ENCODE data around the gene UPP2. TPM values are rescaled to one million over a fixed set of nuclear protein-coding genes. Genes with fewer than 3 reads are reported as not detected.

The UPP2 gene
- total and polyA plus RNA-seq, 2 of the 13 experiments (the other 11 are each of a cell fraction or from before 2014, with no cell fraction given) = 0.07 to 0.28 TPM

DNA sequence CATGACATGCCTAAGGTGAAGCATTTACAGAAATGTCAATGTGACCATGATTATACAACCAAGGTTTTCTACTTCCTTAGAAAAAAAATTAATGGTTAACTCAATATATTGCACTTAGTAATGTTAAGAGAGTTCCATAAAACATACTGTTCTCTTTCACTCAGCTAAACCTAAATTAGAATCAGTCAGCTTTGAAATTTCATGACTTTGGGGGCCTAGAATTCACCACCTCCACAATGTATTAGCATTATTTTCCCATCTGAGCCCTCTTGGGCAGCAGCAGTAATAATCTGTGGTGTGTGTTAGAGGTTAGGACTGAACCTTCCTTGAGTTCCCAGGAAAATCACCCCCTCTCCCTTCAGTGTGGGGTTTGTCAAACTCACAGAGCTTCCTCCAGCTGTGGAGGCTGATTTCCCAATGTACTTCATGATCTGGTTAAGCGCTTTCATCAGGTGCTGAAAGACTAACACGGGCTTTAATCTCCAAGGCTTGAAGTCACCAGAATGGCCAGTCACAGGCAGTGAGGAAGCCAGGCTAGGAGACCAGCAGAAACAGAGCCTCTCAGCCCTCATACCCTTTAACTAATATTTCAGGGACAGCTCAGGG lies 7.1 kb upstream of the UPP2 start (continued):
- TF ChIP-seq, protein P1, sequence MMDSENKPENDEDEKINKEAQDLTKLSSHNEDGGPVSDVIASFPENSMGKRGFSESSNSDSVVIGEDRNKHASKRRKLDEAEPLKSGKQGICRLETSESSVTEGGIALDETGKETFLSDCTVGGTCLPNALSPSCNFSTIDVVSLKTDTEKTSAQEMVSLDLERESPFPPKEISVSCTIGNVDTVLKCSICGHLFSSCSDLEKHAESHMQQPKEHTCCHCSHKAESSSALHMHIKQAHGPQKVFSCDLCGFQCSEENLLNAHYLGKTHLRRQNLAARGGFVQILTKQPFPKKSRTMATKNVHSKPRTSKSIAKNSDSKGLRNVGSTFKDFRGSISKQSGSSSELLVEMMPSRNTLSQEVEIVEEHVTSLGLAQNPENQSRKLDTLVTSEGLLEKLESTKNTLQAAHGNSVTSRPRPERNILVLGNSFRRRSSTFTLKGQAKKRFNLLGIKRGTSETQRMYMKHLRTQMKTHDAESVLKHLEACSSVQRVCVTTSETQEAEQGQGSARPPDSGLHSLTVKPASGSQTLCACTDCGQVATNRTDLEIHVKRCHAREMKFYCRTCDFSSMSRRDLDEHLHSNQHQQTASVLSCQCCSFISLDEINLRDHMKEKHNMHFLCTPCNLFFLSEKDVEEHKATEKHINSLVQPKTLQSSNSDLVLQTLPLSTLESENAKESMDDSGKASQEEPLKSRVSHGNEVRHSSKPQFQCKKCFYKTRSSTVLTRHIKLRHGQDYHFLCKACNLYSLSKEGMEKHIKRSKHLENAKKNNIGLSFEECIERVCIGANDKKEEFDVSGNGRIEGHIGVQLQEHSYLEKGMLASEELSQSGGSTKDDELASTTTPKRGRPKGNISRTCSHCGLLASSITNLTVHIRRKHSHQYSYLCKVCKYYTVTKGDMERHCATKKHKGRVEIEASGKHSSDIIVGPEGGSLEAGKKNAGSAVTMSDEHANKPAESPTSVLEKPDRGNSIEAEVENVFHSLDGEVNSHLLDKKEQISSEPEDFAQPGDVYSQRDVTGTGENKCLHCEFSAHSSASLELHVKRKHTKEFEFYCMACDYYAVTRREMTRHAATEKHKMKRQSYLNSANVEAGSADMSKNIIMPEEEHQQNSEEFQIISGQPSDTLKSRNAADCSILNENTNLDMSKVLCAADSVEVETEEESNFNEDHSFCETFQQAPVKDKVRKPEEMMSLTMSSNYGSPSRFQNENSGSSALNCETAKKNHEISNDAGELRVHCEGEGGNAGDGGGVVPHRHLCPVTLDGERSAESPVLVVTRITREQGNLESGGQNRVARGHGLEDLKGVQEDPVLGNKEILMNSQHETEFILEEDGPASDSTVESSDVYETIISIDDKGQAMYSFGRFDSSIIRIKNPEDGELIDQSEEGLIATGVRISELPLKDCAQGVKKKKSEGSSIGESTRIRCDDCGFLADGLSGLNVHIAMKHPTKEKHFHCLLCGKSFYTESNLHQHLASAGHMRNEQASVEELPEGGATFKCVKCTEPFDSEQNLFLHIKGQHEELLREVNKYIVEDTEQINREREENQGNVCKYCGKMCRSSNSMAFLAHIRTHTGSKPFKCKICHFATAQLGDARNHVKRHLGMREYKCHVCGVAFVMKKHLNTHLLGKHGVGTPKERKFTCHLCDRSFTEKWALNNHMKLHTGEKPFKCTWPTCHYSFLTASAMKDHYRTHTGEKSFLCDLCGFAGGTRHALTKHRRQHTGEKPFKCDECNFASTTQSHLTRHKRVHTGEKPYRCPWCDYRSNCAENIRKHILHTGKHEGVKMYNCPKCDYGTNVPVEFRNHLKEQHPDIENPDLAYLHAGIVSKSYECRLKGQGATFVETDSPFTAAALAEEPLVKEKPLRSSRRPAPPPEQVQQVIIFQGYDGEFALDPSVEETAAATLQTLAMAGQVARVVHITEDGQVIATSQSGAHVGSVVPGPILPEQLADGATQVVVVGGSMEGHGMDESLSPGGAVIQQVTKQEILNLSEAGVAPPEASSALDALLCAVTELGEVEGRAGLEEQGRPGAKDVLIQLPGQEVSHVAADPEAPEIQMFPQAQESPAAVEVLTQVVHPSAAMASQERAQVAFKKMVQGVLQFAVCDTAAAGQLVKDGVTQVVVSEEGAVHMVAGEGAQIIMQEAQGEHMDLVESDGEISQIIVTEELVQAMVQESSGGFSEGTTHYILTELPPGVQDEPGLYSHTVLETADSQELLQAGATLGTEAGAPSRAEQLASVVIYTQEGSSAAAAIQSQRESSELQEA (CRISPR knock-in tag; IDR thresholded peaks at IDR 0.05; ENCODE audit: not compliant biosample characterization) = no peak
- TF ChIP-seq, protein P2, sequence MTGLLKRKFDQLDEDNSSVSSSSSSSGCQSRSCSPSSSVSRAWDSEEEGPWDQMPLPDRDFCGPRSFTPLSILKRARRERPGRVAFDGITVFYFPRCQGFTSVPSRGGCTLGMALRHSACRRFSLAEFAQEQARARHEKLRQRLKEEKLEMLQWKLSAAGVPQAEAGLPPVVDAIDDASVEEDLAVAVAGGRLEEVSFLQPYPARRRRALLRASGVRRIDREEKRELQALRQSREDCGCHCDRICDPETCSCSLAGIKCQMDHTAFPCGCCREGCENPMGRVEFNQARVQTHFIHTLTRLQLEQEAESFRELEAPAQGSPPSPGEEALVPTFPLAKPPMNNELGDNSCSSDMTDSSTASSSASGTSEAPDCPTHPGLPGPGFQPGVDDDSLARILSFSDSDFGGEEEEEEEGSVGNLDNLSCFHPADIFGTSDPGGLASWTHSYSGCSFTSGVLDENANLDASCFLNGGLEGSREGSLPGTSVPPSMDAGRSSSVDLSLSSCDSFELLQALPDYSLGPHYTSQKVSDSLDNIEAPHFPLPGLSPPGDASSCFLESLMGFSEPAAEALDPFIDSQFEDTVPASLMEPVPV (CRISPR knock-in tag; IDR thresholded peaks at IDR 0.05) = no peak
- TF ChIP-seq LCORL (IDR thresholded peaks at IDR 0.05) (no peak), LCORL (CRISPR knock-in tag; IDR thresholded peaks at IDR 0.05) (peak; percentile 48; the same call in 1 of the 2 replicates), ZNF441 (CRISPR knock-in tag; IDR thresholded peaks at IDR 0.05; ENCODE audit: borderline replicate concordance) (peak; percentile 85), PRPF4 (IDR thresholded peaks at IDR 0.05; ENCODE audit: low read depth, low read length, poor library complexity, severe bottlenecking) (no peak), ZBTB3 (CRISPR knock-in tag; IDR thresholded peaks at IDR 0.05; ENCODE audit: borderline replicate concordance, low read depth) (no peak)
- TF ChIP-seq, protein P3, sequence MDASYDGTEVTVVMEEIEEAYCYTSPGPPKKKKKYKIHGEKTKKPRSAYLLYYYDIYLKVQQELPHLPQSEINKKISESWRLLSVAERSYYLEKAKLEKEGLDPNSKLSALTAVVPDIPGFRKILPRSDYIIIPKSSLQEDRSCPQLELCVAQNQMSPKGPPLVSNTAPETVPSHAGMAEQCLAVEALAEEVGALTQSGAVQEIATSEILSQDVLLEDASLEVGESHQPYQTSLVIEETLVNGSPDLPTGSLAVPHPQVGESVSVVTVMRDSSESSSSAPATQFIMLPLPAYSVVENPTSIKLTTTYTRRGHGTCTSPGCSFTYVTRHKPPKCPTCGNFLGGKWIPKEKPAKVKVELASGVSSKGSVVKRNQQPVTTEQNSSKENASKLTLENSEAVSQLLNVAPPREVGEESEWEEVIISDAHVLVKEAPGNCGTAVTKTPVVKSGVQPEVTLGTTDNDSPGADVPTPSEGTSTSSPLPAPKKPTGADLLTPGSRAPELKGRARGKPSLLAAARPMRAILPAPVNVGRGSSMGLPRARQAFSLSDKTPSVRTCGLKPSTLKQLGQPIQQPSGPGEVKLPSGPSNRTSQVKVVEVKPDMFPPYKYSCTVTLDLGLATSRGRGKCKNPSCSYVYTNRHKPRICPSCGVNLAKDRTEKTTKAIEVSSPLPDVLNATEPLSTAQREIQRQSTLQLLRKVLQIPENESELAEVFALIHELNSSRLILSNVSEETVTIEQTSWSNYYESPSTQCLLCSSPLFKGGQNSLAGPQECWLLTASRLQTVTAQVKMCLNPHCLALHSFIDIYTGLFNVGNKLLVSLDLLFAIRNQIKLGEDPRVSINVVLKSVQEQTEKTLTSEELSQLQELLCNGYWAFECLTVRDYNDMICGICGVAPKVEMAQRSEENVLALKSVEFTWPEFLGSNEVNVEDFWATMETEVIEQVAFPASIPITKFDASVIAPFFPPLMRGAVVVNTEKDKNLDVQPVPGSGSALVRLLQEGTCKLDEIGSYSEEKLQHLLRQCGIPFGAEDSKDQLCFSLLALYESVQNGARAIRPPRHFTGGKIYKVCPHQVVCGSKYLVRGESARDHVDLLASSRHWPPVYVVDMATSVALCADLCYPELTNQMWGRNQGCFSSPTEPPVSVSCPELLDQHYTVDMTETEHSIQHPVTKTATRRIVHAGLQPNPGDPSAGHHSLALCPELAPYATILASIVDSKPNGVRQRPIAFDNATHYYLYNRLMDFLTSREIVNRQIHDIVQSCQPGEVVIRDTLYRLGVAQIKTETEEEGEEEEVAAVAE (CRISPR knock-in tag; IDR thresholded peaks at IDR 0.05; ENCODE audit: borderline replicate concordance) = no peak
- TF ChIP-seq, protein P4, sequence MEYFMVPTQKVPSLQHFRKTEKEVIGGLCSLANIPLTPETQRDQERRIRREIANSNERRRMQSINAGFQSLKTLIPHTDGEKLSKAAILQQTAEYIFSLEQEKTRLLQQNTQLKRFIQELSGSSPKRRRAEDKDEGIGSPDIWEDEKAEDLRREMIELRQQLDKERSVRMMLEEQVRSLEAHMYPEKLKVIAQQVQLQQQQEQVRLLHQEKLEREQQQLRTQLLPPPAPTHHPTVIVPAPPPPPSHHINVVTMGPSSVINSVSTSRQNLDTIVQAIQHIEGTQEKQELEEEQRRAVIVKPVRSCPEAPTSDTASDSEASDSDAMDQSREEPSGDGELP (IDR thresholded peaks at IDR 0.05; ENCODE audit: borderline replicate concordance, low read depth) = peak; percentile 81
